Activated CD4-positive, CD25-positive, alpha-beta regulatory T cell treated with anti-CD3 and anti-CD28 coated beads, Interleukin-2, amount 50 U/mL, for 16 hours (primary cell): ENCODE data around the gene ZNF423.
"Not testable (repeated sequence)": the region's sequence is repeated elsewhere in the genome, so short reads cannot be mapped to it uniquely, and the experiment has no call there.

Source experiments
- DNase-seq: peaks from one replicate; pipeline ENCODE4 v3.0.0-alpha.2; 2020; ENCODE audit warnings: low read depth, low spot score

ZNF423 gene

GRCh38 chr16:49698931-49699840, 156.7 kb downstream of the ZNF423 start:
- no peak for DNase-seq

- DNase-seq, result no peak
Measured at GRCh38 chr16:49698453-49698815, 157.5 kb downstream of the ZNF423 start.

- DNase-seq, result no peak
Measured at GRCh38 chr16:49697631-49698452, 158.1 kb downstream of the ZNF423 start.

GRCh38 chr16:49696414-49697101, 159.4 kb downstream of the ZNF423 start:
- no peak for DNase-seq

GRCh38 chr16:49695782-49696413, 160.0 kb downstream of the ZNF423 start:
- DNase-seq, result no peak

- DNase-seq, result no peak
Measured at GRCh38 chr16:49693445-49693844, 162.5 kb downstream of the ZNF423 start.

- DNase-seq, result no peak
Measured at GRCh38 chr16:49690778-49691177, 165.1 kb downstream of the ZNF423 start.

- no peak for DNase-seq
Measured at GRCh38 chr16:49688036-49688697, 167.7 kb downstream of the ZNF423 start.

GRCh38 chr16:49687476-49688002, 168.4 kb downstream of the ZNF423 start:
- no peak for DNase-seq

- DNase-seq, result no peak
Measured at GRCh38 chr16:49684696-49685095, 171.2 kb downstream of the ZNF423 start.

- no peak for DNase-seq
Measured at GRCh38 chr16:49682577-49683165, 173.2 kb downstream of the ZNF423 start.

GRCh38 chr16:49681217-49681883, 174.6 kb downstream of the ZNF423 start:
- no peak for DNase-seq

- no peak for DNase-seq
Measured at GRCh38 chr16:49679095-49679494, 176.8 kb downstream of the ZNF423 start.

GRCh38 chr16:49677661-49678060, 178.3 kb downstream of the ZNF423 start:
- DNase-seq, result not testable (repeated sequence)

GRCh38 chr16:49675413-49675812, 180.5 kb downstream of the ZNF423 start:
- no peak for DNase-seq

- no peak for DNase-seq
Measured at GRCh38 chr16:49674990-49675389, 180.9 kb downstream of the ZNF423 start.

GRCh38 chr16:49674351-49674851, 181.5 kb downstream of the ZNF423 start:
- no peak for DNase-seq

GRCh38 chr16:49673442-49673841, 182.5 kb downstream of the ZNF423 start:
- no peak for DNase-seq

GRCh38 chr16:49672753-49673152, 183.2 kb downstream of the ZNF423 start:
- no peak for DNase-seq

- no peak for DNase-seq
Measured at GRCh38 chr16:49671333-49671732, 184.6 kb downstream of the ZNF423 start.
